K562 (cell line): ENCODE data around the gene AP3S2. TPM values are rescaled to one million over a fixed set of nuclear protein-coding genes. Genes with fewer than 3 reads are reported as not detected.

Experiments used
- ATAC-seq: fragments of 200-7000 bp; cut with Tn5 transposase; 3 replicates; pipeline ENCODE4 v1.9.1; 2020; ENCODE audit warnings: moderate library complexity
- BruUV-seq: library from RNA; stranded (reverse); fragments of 400-500 nt; replicated peaks from 2 replicates; lab custom pipeline; 2021; lab: Mats Ljungman, UMichigan
- CTCF ChIA-PET: fragments of 300-600 bp; formaldehyde crosslinking; extraction: SDS; loops from one replicate; lab custom pipeline; 2021; ENCODE audit warnings: low intra/inter-chr PET ratio; lab: Yijun Ruan, JAX
- POLR2A ChIA-PET: fragments of 300-600, 350-650 bp; sonication (Branson Sonifier 250); formaldehyde crosslinking; extraction: SDS; loops from one replicate; lab custom pipeline; 2021; ENCODE audit warnings: antibody characterized with exemption, inconsistent platforms; lab: Yijun Ruan, JAX
- DNase-seq, 4 experiments: peaks; one replicate each; pipeline versions ENCODE4 v3.0.0 to v3.0.0-alpha.2; 2011 to 2018; ENCODE audit warnings: low spot score in 3 of 4, mixed read lengths in 3 of 4; ENCODE audit errors: extremely low read depth in 1 of 4
- FAIRE-seq: peaks from 2 replicates; lab custom pipeline; 2011; peaks lifted over from hg19 to GRCh38; lab: Jason Lieb, UNC
- H2AFZ ChIP-seq: 2 replicates; pipeline ENCODE4 v1.6.0; 2011; ENCODE audit warnings: low read depth, low read length, control low read depth, inconsistent platforms
- H3K27ac ChIP-seq: fragments of 200-600 bp; 3 replicates; pipeline ENCODE4 v1.8.0; 2011; ENCODE audit warnings: low read depth, mild to moderate bottlenecking, control low read depth, inconsistent platforms, low read length, moderate library complexity, mixed read lengths; ENCODE audit errors: extremely low read depth
- H3K27me3 ChIP-seq, 2 experiments: fragments of 300-600 bp in 1 of 2; 2 replicates in 1 of 2; 3 replicates in 1 of 2; pipeline versions ENCODE4 v1.6.0 to v1.8.0; 2011; ENCODE audit warnings: inconsistent platforms in 2 of 2, low read length in 2 of 2, mild to moderate bottlenecking in 1 of 2, mixed read lengths in 1 of 2, moderate library complexity in 1 of 2; ENCODE audit not compliant: control insufficient read depth in 2 of 2, insufficient read depth in 2 of 2
- H3K36me3 ChIP-seq: fragments of 300-600 bp; 3 replicates; pipeline ENCODE4 v1.8.0; 2011; ENCODE audit warnings: mild to moderate bottlenecking, low read length, inconsistent platforms; ENCODE audit not compliant: control insufficient read depth, insufficient read depth
- H3K4me1 ChIP-seq, 2 experiments: fragments of 200-600 bp in 1 of 2; replicated peaks in 1 of 2; 2 replicates in 1 of 2; 3 replicates in 1 of 2; pipeline versions ENCODE4 v1.5.1 to v1.8.0; 2011; ENCODE audit warnings: inconsistent platforms in 2 of 2, low read length in 2 of 2, mild to moderate bottlenecking in 1 of 2, mixed read lengths in 1 of 2, moderate library complexity in 1 of 2; ENCODE audit not compliant: control insufficient read depth in 2 of 2, insufficient read depth in 2 of 2
- H3K4me2 ChIP-seq: 2 replicates; pipeline ENCODE4 v1.6.1; 2011; ENCODE audit warnings: low read length, control low read depth, inconsistent platforms, mixed read lengths; ENCODE audit not compliant: insufficient read depth
- H3K4me3 ChIP-seq: fragments of 200-600 bp; sonication (generic), shearing (Covaris generic); 2 replicates; pipeline ENCODE4 v1.5.1; 2016; ENCODE audit warnings: control low read depth, inconsistent platforms
- H3K79me2 ChIP-seq: fragments of 200-600 bp; 3 replicates; pipeline ENCODE4 v1.8.0; 2011; ENCODE audit warnings: low read length, inconsistent platforms; ENCODE audit not compliant: control insufficient read depth, insufficient read depth
- H3K9ac ChIP-seq, 2 experiments: 2 replicates each; pipeline versions ENCODE4 v1.6.0 to v1.6.1; 2011; ENCODE audit warnings: low read depth in 2 of 2, low read length in 2 of 2, control low read depth in 1 of 2, inconsistent platforms in 1 of 2, mild to moderate bottlenecking in 1 of 2, mixed read lengths in 1 of 2; ENCODE audit not compliant: insufficient read depth in 1 of 2
- H3K9me1 ChIP-seq: one replicate; pipeline ENCODE4 v1.6.0; 2011; ENCODE audit warnings: inconsistent platforms, mild to moderate bottlenecking, low read length, moderate library complexity; ENCODE audit not compliant: control insufficient read depth, insufficient read depth
- H3K9me3 ChIP-seq: replicated peaks from 2 replicates; pipeline ENCODE4 v1.5.1; 2011; ENCODE audit warnings: low read depth, low read length, inconsistent platforms; ENCODE audit not compliant: control insufficient read depth, insufficient read depth
- H4K20me1 ChIP-seq: replicated peaks from 2 replicates; pipeline ENCODE4 v1.6.1; 2011; ENCODE audit warnings: low read length, inconsistent platforms, mixed read lengths; ENCODE audit not compliant: control insufficient read depth, insufficient read depth
- ADNP ChIP-seq: fragments of 200-800 bp; sonication (Bioruptor generic); IDR thresholded peaks from 2 replicates; pipeline ENCODE4 v1.6.1; 2016; ENCODE audit warnings: missing genetic modification characterization, missing compliant biosample characterization
- BCOR ChIP-seq: fragments of 450-650 bp; IDR thresholded peaks from 2 replicates; pipeline ENCODE4 v1.6.1; 2016
- DACH1 ChIP-seq: fragments of 450-650 bp; IDR thresholded peaks from 2 replicates; pipeline ENCODE4 v1.6.1; 2018; ENCODE audit not compliant: partially characterized antibody
- EGR1 ChIP-seq: fragments of 450-650 bp; conservative IDR thresholded peaks from 2 replicates; pipeline ENCODE4 v1.6.1; 2017; ENCODE audit warnings: mild to moderate bottlenecking
- ETS1 ChIP-seq: conservative IDR thresholded peaks from 2 replicates; pipeline ENCODE4 v1.6.1; 2011; ENCODE audit warnings: low read depth, mild to moderate bottlenecking, low read length; ENCODE audit not compliant: control insufficient read depth
- KDM1A ChIP-seq, 2 experiments: fragments of 450-650 bp; IDR thresholded peaks; 2 replicates each; pipeline ENCODE4 v1.6.1; 2016; ENCODE audit warnings: mild to moderate bottlenecking in 2 of 2
- RBM25 ChIP-seq: fragments of 200-400 bp; formaldehyde crosslinking; IDR thresholded peaks from 2 replicates; pipeline ENCODE4 v1.6.1; 2018; ENCODE audit warnings: low read length, low read depth, moderate library complexity; ENCODE audit not compliant: severe bottlenecking
- TRIM24 ChIP-seq, 2 experiments: fragments of 450-650 bp; IDR thresholded peaks; 2 replicates each; pipeline ENCODE4 v1.6.1; 2016
- WGBS: fragments of 100-300 bp; shearing (Covaris generic); methylation state at CpG from one replicate; pipeline ENCODE4 v1.1.6; 2016; ENCODE audit warnings: low coverage, mixed read lengths; ENCODE audit not compliant: insufficient coverage; ENCODE audit errors: missing lambda C conversion rate; 5-methylcytosine and 5-hydroxymethylcytosine counted together
- in situ Hi-C: fragments of 300-500 bp; cut with MboI; formaldehyde crosslinking; loops from 4 replicates; pipeline ENCODE4 v1.15.0; 2018; ENCODE audit warnings: inconsistent platforms, mixed read lengths
- intact Hi-C: fragments of 100-400 bp; cut with micrococcal nuclease; formaldehyde crosslinking; loops from 2 replicates; pipeline ENCODE4 v1.14.2; 2022
- polyA plus RNA-seq, 8 experiments: library from polyadenylated mRNA; depleted of rRNA in 4 of 8; stranded (reverse) in 5 of 8; unstranded in 3 of 8; fragments of >200 nt; fragmentation: Nextera tagmentation in 2 of 8; fragmentation: Illumina TruSeq in 1 of 8; extraction: Ambion mirVana in 2 of 8; extraction: Trizol in 1 of 8; gene quantifications; 2 replicates each; pipeline versions ENCODE4 v1.2.1 to v1.2.3, GENCODE V29; 2011 to 2014; ENCODE audit warnings: inconsistent platforms in 1 of 8, missing spikeins in 1 of 8
- total RNA-seq, 7 experiments: library from RNA; depleted of rRNA in 6 of 7; stranded (reverse); fragments of >200 nt in 6 of 7; fragmentation: Illumina TruSeq in 2 of 7; extraction: Trizol in 2 of 7; gene quantifications; 2 replicates each; pipeline versions ENCODE4 v1.2.1 to v1.2.3, GENCODE V29; 2011 to 2021; ENCODE audit warnings: low replicate concordance in 1 of 7

AP3S2 gene
- total and polyA plus RNA-seq, 9 of the 15 experiments (the other 6 are each of a cell fraction or from before 2014, with no cell fraction given): 16.4 to 54.1 (median 37.4) TPM

GRCh38 chr15:89851673-89852341 lies 42.0 kb downstream of the AP3S2 start:
- no peak for ATAC-seq
- CTCF ChIA-PET: no interaction called here
- WGBS: 73% methylated on average over 5 of the region's 5 CpGs
- H3K4me1 ChIP-seq: peaks cover 0 to 8% of the 10 kb centered on the region in 2 experiments; a peak in 2 of 5 replicates
- TF ChIP-seq TRIM24 (IDR thresholded peaks at IDR 0.05): no peak
- TF ChIP-seq EGR1: no peak
- TF ChIP-seq ETS1: no peak
- no peak for TF ChIP-seq DACH1
- TF ChIP-seq BCOR: peak; percentile 77
- peak; percentile 83 for TF ChIP-seq ADNP
- TF ChIP-seq KDM1A (IDR thresholded peaks at IDR 0.05): peak in 1 of 2 experiments; percentile 57; a peak in 1 of 4 replicates
- peak; percentile 94 for TF ChIP-seq RBM25
- no peak overlapping the region for H3K4me3 ChIP-seq
- in situ Hi-C loops (no loop called here), intact Hi-C loops (no loop called here)
- no peak overlapping the region for H3K9ac ChIP-seq
- peaks cover 36% of the 10 kb centered on the region; the same call in 2 of the 3 replicates for H3K36me3 ChIP-seq
- no peaks in the 10 kb centered on the region for H3K9me1 ChIP-seq
- BruUV-seq: TSS peak; percentile 18
- H3K27me3 ChIP-seq: no peaks in the 10 kb centered on the region
- no peaks in the 10 kb centered on the region for H4K20me1 ChIP-seq
- H3K27ac ChIP-seq: no peak overlapping the region
- no peak overlapping the region for H3K4me2 ChIP-seq
- POLR2A ChIA-PET: interaction anchor here (1.7 kb wide), 1 partner anchor 9 kb away, joined by 5 read pairs; no protein-coding TSS in a partner anchor
- no peaks in the 10 kb centered on the region for H3K9me3 ChIP-seq
- no peak for FAIRE-seq
- no peaks in the 10 kb centered on the region for H3K79me2 ChIP-seq
- no peak for DNase-seq
- no peak overlapping the region for H2AFZ ChIP-seq
